Retina (tissue), 1 donor: ENCODE measurements around the gene DUSP14.
"Not testable (repeated sequence)": the region's sequence is repeated elsewhere in the genome, so short reads cannot be mapped to it uniquely, and the experiment has no call there.

ENCODE experiments used
- DNase-seq: peaks from one replicate; pipeline ENCODE4 v3.0.0-alpha.2; 2016

The DUSP14 gene, protein sequence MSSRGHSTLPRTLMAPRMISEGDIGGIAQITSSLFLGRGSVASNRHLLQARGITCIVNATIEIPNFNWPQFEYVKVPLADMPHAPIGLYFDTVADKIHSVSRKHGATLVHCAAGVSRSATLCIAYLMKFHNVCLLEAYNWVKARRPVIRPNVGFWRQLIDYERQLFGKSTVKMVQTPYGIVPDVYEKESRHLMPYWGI

GRCh38 chr17:37489197-37490001 is at the start of gene DUSP14:
Gene DUSP14 (plus strand): TSS chr17:37489891. CDS start chr17:37512273, 22,382 bp downstream.
- DNase-seq = peak; percentile 81

DNA sequence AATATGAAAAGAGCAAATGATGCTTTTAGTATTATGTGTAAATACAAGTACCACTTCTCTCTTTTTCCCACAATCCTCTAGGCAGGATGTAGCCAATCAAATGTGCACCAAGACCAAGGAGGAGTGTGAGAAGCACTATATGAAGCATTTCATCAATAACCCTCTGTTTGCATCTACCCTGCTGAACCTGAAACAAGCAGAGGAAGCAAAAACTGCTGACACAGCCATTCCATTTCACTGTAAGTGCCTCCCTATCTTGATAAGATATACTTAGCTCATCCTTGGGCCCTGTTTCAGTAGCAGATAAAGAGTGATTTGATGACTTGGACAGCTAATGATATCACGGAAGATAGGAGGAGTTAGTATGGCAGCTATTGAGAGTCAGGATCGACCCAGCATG is 49.3 kb upstream of the DUSP14 start:
- DNase-seq = no peak

GRCh38 chr17:37441369-37442014 is 48.2 kb upstream of the DUSP14 start:
- DNase-seq = not testable (repeated sequence)

- DNase-seq = no peak
These were observed 43.7 kb upstream of the DUSP14 start for GRCh38 chr17:37446027-37446426.

DNA sequence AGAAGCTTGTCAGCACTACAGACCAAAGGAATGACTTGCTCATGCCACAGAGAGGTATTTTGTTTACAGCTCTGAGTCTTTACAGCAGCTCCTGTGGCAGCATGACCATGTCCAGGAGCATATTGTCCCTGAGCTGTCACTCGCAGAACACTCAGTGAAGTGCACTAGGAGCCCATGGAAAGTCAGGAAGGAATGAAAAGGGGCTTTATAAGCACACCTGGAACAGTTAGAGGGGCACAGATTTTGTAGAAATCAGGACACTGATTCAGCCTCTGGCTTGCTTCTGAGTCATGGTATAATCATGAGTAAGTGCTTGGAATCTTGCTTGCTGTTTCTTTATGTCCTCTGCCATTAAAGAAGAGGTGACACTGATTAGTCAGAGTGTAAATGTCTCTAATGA is 42.0 kb upstream of the DUSP14 start:
- no peak for DNase-seq

DNA sequence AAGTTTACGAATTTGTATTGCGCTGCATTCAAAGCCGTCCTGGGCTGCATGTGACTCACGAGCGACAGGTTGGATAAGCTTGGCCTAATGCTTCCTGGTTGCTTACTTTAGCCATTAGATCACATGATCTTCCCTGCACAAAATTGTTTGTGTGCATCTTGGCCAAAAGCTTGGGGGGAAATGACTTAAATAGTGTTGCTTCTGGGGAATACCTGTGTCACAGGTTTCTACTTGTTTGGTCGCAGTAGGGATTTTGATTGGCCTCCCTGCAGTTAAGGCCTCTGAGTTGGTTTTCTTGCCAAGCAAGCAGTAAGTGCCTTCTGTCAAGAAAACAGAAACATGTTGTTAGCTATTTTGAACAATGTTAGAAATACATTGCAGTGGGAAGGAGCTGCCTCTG is 39.6 kb upstream of the DUSP14 start:
- DNase-seq = no peak

GRCh38 chr17:37457801-37458200 is 31.9 kb upstream of the DUSP14 start:
- DNase-seq = not testable (repeated sequence)

DNA sequence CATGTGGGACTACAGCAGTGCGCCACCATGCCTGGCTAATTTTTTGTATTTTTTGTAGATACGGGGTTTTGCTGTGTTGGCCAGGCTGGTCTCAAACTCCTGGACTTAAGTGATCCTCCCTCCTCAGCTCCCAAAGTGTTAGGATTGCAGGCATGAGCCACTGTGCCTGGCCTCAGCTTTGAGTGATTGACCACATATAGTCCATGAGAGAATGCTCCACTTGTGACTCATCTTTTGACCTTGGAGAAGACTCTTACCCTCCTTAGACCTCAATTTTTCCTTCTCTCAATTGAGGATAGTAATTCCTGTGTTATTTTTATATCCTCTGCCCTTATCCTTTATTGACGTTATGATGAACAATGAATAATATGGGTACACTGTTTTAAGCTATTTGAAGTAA is 30.9 kb upstream of the DUSP14 start:
- no peak for DNase-seq

GRCh38 chr17:37461668-37462067 is 28.0 kb upstream of the DUSP14 start:
- DNase-seq = no peak

DNA sequence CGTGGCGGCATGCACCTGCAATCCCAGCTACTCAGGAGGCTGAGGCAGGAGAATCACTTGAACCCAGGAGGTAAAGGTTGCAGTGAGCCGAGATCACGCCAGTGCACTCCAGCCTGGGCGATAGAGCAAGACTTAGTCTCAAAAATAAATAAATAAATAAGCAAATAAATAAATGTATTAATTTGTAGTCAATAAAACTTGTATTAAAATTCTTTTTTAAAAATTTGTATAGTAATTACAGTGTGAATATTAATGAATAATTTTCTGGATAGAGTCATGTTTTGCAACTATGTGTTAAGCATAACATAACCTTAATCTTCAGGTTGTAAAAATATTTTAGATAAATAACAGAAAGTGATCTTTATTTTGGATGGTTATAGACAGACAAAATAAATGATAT is 27.2 kb upstream of the DUSP14 start:
- no peak for DNase-seq

- DNase-seq = no peak
These were observed 26.7 kb upstream of the DUSP14 start for GRCh38 chr17:37463039-37463438.

GRCh38 chr17:37465069-37465616 is 24.5 kb upstream of the DUSP14 start:
- no peak for DNase-seq

GRCh38 chr17:37466471-37466870 is 23.2 kb upstream of the DUSP14 start:
- no peak for DNase-seq

DNA sequence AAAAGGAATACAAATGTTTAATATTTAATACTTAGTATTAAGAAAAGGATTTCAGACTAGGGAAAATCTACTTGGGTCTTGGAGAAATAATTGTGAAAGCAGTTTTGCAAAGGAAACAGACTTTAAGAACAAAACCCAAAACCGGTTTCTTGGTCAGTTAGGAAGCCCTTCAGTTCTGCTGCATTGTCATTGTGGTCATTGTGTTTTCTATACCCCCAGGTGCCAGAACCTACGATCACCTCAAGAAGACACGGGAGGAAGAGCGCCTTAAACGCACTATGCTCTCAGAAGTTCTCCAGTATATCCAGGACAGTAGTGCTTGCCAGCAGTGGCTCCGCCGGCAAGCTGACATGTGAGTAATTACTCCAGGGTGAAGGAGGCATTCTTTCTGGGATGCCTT is 19.5 kb upstream of the DUSP14 start:
- no peak for DNase-seq

GRCh38 chr17:37475731-37476420 is 13.8 kb upstream of the DUSP14 start:
- no peak for DNase-seq

DNA sequence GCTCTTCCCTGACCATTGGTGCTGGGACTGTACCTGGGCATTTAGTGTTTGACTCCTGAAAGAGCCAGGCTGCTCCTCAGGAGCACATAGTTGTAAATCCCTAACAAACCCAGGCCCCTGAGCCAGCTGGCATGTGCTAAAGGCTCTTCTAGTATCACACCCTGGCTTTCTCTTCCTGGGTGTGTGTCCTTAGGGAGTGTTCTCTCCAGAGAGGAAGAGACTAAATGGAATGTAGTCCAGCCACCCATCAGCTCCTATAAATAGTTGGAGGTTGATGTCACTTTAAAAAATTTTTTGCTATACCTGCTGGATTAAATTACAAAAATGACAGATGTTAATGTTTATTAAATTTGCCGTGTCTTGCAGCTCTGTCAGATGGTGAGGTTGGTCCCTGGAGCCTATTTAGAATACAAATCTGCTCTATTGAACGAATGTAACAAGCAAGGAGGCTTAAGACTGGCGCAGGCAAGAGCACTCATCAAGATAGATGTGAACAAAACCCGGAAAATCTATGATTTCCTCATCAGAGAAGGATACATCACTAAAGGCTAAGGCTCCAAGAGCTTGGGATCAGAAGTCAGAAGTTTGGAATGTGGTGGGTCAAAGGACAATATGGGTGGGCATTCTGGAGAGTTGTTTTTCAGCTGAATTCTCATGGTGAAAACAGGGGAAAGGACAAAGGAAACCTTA is 13.1 kb upstream of the DUSP14 start:
- DNase-seq = no peak

DNA sequence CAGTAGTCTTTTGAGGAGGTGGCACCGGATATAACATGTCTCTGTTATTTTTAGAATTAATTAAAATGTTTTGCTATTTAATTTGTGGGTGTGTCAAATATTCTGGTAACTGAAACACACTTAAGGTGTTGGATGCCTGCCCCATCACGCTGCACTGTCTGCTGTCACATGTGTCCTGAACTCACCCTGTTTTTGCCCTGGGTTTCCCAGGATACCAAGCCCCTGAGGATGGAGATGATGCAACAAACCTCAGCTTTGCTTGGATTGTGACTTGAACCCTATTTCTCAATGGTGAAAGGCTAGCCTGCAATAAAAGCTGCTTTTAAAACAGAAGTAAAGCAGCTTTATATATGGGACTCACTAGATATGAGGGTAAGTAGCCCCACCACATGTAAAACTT is 11.5 kb upstream of the DUSP14 start:
- no peak for DNase-seq

DNA sequence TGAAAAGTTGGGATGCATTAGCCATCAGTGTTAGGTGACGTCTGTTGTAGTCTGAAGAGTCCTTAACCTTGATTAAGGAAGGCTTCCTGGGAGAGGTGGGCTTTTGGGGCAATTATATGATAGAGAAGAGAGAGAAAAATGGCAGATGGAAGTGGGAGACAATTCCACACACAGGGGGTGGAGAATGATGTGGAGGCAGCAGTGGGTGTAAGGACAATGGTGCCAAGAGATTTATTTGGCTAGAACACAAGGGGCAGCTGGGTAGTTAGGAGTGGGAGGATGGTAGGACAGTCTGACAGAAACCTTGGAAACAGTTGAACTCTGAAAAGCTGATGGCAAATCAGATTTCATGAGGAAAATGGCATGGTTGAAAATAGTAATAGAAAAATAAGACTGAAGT is 10.7 kb upstream of the DUSP14 start:
- DNase-seq = no peak

DNA sequence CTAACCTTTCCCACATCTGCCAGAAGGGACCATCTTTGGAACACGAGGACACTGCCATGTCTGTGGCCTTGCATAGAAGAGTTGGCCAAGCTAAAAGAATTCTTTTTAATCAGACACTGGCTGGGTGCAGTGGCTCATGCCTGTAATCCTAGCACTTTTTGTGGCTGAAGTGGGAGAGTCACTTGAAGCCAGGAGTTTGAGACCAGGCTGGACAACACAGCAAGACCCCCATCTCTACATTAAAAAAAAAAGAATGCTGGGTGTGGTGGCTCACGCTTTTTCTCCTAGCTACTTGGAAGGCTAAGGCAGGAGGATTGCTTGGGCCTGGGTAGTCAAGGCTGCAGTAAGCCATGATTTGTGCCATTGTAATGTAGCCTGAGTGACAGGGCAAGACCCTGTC is 9.3 kb upstream of the DUSP14 start:
- DNase-seq = no peak

GRCh38 chr17:37481001-37481665 is 8.6 kb upstream of the DUSP14 start:
- no peak for DNase-seq

DNA sequence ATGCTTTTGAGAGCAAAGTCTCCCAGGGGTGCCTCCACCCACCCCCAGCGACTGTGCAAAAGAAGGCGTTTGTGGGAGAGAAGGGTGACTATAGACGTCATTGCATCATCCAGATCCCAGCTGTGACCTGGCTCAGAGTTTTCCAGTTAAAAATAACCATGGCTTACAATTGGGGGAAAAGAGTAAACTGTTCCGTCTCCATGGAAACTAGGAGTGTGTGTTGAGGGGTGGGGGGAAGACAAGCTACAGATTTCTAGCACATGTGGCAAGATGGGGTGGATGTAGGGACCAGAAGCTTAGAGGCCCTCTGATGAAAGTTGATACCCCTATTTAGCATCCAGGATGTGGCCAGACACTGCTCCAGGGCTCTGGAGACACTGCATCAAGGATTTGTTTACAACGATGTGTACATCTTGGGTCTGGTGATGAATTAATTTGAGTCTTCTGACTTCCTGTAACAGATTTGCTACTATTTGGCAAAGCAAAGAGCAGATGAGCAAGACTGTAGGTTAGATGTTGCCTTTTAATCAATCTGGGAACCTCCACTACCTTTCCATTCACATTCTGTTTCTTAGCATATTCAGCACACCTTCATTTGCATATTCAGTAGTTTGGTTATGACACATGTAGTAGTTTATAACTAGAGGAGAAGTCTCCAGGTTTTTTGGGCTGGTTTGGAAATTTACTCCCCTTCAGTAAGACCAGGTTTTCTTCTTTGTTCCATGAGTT is 6.2 kb upstream of the DUSP14 start:
- no peak for DNase-seq
